Fibroblast of skin of left quadriceps (primary cell): ENCODE data around the gene IGFBP4.
A peak's percentile ranks its signal among the peaks of the same experiment; 100 is the strongest.

Experiments used
- DNase-seq, 2 experiments: peaks; one replicate each; pipeline ENCODE4 v3.0.0-alpha.2; 2013; ENCODE audit warnings: low read depth in 2 of 2

The IGFBP4 gene

GRCh38 chr17:40456396-40456951, 13.2 kb downstream of the IGFBP4 start:
- no peak for DNase-seq

GRCh38 chr17:40457369-40457768, 14.1 kb downstream of the IGFBP4 start:
- DNase-seq, result no peak

GRCh38 chr17:40457964-40458791, 14.9 kb downstream of the IGFBP4 start:
- peak; percentile 80 to 83 for DNase-seq

GRCh38 chr17:40458851-40459482, 15.7 kb downstream of the IGFBP4 start:
- no peak for DNase-seq

GRCh38 chr17:40459636-40460603, 16.7 kb downstream of the IGFBP4 start:
- no peak for DNase-seq

GRCh38 chr17:40460604-40460967, 17.3 kb downstream of the IGFBP4 start:
- DNase-seq, result no peak

GRCh38 chr17:40460968-40461731, 17.9 kb downstream of the IGFBP4 start:
- DNase-seq, result no peak

- no peak for DNase-seq
Observed at GRCh38 chr17:40461732-40462342, 18.6 kb downstream of the IGFBP4 start.

GRCh38 chr17:40462343-40463121, 19.3 kb downstream of the IGFBP4 start:
- no peak for DNase-seq

- DNase-seq, result no peak
Observed at GRCh38 chr17:40463122-40463550, 19.9 kb downstream of the IGFBP4 start.

GRCh38 chr17:40464392-40464855, 21.2 kb downstream of the IGFBP4 start:
- no peak for DNase-seq

- no peak for DNase-seq
Observed at GRCh38 chr17:40466298-40466971, 23.2 kb downstream of the IGFBP4 start.

- no peak for DNase-seq
Observed at GRCh38 chr17:40467281-40467867, 24.1 kb downstream of the IGFBP4 start.

GRCh38 chr17:40468560-40468959, 25.3 kb downstream of the IGFBP4 start:
- DNase-seq, result no peak

- no peak for DNase-seq
Observed at GRCh38 chr17:40469805-40470675, 26.8 kb downstream of the IGFBP4 start.

- DNase-seq, result peak; percentile 56 to 60
Observed at GRCh38 chr17:40470932-40471828, 27.9 kb downstream of the IGFBP4 start.
